IPS-11a (cell line): Measurements from ENCODE around the gene MRPL54.

Experiments used
- H3K4me3 ChIP-seq: one replicate; pipeline ENCODE4 v1.5.1; 2013; ENCODE audit warnings: low read depth, low read length, control low read depth

Gene MRPL54

DNA sequence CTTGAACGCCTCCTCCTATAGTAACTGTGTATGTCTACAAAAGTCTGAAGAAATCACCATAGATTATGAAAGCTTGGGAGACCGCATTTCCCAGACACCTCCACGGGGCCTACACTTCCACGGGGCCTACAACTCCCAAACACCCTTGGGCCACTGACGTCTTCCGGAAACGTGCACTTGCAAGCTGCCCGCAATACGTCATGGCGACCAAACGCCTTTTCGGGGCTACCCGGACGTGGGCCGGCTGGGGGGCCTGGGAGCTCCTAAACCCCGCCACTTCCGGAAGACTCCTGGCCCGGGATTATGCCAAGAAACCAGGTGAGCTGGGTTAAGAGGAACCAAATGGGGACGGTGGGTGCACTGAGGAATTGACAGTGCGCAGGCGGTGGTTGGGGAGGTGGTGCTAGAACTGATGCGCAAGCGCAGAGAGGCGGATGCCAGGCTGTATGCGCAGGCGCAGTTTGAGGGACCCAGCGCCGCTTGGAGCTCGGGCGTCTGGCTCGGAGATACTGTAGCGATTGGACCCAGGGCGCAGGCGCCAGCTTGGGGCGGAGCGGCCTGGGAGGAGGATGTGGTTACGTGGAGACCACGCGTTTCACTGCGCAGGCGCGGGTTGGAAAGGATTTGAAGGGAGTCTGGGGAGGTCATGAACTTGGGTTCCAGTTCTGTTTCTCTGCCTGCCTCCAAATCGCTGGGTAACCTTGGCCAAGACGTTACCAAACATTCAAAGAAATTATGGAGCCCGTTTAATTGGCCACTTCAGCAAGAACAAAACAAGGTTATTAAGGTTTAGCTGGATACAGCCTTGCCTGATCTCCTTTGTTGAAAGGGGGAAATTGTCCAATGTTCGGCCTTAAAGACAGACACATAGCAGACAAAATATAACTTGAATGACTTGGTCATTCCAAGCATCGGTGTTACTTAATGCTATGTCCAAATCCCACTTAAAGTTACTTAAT, at the start of gene MRPL54:
TSS of gene MRPL54 (plus strand) at position 182 of the 959 bp plus-strand sequence. CDS start at position 201, 19 bp downstream.
- peak within 1 kb of the TSS; percentile 89 for H3K4me3 ChIP-seq

DNA sequence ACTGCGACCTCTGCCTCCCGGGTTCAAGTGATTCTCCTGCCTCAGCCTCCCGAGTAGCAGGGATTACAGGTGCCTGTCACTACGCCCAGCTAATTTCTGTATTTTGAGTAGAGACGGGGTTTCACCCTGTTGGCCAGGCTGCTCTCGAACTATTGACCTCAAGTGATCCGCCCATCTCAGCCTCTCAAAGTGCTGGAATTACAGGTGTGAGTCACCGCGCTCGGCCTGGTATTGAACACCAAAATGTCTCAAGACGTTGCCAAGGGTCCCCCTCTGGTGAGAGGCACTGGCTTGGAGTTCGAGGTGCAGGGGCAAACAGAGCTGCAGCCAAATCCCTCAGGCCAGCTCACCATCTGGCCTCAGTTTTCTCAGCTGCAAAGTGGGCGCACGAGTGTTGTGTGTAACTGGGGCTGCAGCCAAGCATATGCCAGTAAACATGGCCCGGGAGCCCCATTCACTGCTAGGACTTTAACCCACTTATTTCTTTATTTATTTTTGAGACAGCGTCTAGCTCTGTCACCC, 46.3 kb upstream of the MRPL54 start:
- H3K4me3 ChIP-seq = no peak overlapping the region

DNA sequence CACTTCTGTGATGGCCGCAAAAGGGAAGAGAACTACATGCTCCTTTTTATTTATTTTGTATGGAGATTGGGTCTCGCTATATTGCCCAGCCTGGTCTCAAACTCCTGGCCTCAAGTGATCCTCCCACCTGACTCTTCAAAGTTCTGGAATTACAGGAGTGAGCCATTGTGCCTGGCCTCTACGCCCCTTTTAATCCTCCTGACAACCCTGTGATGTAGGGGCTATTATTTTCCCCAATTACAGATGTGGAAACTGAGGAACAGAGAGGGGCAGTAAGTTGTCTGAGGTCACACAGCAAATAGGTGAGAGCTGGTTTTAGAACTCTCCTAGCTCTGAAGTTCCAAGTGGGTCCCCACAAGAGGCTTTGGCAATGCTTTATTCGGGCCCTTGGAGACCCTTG, 42.6 kb upstream of the MRPL54 start:
- H3K4me3 ChIP-seq = no peak overlapping the region

DNA sequence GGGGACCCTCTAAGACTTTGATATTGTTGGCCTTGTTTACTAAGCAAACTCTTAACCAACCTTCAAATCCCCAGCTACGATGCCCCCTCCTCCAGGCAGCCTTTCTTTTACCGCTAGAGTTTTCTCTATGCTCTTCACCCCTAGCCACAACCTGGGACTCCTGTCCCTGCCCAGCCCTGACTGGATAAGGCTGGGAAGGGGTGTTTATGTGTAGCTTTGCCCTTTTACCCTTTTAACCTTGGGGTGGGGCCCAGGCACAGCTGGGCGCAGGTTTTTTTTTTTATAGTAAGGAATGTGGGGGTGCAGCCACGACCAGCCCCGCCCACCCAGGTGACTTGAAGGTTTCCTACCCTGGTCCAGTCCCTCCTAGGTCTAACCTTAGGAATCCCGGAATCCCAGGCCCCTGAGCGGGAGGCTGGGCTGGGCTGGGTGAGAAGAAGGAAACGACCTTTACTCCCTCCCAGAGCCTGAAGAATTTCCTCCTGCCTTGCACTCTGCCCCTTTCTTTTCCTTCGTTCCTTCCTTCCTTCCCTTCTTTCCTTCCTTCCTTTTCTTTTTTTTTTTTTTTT, 42.0 kb upstream of the MRPL54 start:
- no peak overlapping the region for H3K4me3 ChIP-seq

DNA sequence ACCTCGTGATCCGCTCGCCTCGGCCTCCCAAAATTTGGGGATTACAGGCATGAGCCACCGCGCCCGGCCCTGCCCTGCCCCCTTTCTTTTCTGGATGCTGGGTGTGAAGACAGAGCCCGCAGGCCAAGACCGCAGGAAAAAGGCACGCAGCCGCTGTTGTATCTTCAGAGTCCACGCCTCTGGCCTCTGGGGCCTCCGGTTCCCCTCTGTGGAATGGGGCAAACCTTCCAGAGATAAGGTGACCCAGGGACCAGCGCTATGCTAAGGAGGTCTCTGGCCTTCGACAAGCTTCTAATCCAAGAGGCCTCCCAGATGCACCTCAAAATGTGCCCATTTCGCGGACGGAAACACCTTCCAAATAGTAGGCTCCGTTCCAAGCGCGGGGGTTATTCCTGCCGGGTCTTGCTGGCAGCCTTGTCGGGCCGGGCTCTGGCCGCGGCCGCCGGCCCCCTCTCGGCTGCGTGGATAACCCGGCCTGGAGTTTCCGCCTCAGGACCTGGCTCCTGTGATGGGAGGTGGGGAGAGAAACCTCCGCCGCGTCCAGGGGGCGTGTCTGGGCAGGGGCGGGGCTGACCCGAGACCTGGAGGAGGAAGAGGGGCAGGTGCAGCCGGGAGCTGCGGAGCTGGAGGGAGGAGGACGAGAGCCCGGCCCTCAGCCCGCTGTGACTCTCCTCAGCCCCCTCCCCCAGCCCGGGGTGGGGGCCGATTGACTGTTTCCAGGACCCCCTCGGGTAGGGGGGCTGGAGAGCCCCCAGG, 41.2 kb upstream of the MRPL54 start:
- H3K4me3 ChIP-seq = peak overlapping the region; percentile 59

DNA sequence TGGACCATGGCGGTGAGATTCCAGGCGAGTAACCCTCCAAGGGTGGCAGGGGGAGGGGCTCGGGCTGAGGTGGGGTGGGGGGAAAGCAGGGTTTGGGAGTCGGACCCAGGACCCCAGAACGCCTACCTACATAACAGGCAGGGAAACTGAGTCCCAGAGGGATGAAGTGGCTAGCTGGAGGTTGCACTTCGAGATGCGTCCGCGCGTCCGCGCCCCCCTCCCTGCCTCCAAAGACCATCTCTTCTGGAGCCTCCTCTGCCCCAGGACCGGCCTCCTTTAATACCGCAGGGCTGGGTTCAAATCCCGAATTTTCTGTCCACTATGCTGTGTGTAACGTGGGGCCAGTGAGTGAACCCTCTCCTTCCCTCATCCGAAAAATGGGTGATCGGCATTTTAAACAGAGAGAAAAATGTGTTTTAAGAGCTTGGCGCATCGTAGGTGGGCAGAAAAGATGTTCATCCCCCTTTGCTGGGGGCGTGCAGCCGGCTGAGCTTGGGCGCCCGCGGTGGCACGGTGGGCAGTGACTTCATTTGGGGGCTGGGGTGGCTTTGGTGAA, 40.5 kb upstream of the MRPL54 start:
- H3K4me3 ChIP-seq = peak overlapping the region; percentile 59

DNA sequence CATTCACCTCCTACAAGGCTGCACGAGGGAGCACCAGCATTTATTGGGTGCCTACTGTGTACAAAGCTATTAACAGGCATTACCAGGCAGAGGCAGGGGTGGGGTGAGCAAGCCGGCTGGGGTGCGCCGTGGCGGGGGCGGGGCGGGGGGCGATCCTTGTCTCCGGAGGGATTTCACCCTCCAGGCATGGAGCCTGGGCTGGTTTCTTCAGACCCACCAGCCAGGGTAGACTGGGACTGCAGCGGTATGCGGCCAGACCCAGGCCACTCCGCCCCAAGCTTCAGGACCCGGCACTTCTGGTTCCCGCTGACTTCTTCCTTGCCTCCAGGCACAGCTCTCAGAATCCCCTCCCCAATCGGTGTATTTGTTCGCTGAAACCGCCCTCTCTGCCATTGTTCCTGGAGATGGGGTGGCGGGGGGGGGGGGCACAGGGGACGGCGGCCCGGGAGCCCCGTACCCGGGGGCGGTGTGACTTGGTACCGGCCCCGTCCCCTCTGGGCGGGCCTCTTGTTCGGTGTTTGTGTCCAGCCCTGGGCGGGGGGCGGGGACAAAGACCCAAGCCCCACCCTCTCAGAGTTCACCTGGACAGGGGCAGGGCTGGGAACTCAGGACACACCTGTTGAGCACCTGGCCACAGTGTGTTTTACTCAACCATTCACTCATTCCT, 39.9 kb upstream of the MRPL54 start:
- H3K4me3 ChIP-seq = peak overlapping the region; percentile 59

DNA sequence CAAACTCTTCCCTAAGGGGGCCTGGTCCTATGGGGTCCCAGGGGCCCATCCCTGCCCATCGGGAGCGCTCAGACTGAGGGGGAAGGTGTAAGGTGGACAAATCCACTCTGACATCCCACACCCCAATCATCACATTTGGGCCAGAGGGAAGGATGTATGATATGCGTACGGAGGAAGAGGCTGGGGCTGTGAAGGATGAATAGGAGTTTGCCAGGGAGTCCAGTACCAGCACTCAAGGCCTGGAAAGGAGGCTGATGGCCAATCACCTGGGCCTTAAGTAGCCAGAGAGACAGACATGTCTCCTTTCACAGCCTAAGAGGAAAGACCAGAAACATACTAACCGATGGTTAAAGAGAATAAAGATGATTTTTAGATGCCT, 39.4 kb upstream of the MRPL54 start:
- peak overlapping the region; percentile 4 for H3K4me3 ChIP-seq

DNA sequence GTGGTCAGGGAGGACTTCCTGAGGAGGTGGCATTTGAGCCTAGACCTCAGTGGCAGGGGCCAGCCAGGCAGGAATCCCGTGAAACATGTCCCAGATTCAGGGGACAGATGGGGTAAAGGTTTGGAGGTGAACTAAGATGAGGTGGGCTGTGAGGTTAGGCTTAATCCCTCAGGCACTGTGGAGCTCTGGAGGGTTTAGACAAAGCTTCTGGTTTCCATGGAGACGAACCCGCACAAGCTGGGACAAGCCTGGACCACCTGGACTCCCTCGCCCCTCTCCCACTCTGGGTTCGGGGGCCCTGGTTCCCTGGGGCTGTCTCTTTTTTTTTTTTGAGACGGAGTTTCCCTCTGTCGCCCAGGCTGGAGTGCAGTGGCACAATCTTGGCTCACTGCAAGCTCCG, 38.6 kb upstream of the MRPL54 start:
- H3K4me3 ChIP-seq = no peak overlapping the region

DNA sequence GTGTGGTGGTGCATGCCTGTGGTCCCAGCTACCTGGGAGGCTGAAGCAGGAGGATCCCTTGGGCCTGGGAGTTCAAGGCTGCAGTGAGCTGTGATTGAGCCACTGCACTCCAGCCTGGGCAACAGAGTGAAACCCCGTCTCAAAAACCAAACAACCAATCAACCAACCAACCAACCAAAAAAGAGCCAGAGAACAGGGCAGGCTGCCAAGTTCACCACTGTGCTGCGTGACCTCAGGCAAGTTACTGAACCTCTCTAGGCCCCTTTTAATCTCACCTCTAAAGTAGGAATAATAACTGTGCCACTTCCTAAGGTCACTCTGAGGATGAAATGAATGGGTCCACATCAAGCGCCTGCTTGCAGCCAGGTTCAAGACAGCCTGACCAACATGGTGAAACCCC, 37.4 kb upstream of the MRPL54 start:
- no peak overlapping the region for H3K4me3 ChIP-seq

DNA sequence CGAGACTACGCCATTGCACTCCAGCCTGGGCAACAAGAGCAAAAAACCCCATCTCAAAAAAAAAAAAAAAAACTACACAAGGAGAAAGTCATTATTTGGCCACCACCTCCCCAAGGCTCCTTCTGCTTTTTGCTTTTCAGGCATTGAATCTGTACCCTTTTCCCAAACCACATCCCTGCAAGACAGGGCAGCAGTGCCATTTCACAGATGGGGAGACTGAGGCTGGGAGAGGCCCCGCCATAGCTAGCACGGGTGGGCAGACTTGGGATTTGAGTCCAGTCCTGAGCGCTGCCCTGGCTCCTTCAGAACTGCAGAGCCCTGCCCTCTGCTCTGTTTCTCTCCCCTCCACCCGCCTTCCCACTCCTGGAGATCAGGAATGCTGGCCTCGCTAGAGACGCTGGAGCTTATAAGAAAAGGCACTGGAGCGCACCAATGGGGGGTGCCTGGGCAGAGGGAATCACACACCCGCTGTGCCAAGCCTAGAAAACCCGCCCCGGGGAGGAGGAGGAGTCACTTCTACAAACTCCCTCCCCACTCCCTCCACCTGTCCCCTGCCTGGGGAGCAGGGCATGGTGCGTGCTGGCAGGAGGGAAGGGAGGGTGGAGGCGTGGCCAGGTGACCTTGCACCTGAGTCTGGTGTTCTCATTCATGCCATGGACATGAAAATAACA, 36.7 kb upstream of the MRPL54 start:
- H3K4me3 ChIP-seq = no peak overlapping the region

DNA sequence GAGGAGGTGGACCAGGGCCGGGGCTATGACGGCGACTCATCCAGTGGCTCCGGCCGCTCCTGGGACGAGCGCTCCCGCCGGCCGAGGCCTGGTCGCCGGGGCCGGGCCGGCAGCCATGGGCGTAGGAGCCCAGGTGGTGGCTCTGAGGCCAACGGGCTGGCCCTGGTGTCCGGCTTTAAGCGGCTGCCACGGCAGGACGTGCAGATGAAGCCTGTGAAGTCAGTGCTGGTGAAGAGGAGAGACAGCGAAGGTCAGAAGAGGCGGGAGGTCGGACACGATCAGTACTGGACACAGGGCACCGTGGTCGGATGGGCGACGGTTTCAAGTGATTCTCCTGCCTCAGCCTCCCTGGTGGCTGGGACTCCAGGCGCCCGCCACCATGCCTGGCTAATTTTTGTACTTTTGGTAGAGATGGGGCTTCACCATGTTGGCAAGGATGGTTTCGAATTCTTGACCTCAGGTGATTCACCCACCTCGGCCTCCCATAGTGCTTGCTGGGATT, 32.0 kb upstream of the MRPL54 start:
- no peak overlapping the region for H3K4me3 ChIP-seq

DNA sequence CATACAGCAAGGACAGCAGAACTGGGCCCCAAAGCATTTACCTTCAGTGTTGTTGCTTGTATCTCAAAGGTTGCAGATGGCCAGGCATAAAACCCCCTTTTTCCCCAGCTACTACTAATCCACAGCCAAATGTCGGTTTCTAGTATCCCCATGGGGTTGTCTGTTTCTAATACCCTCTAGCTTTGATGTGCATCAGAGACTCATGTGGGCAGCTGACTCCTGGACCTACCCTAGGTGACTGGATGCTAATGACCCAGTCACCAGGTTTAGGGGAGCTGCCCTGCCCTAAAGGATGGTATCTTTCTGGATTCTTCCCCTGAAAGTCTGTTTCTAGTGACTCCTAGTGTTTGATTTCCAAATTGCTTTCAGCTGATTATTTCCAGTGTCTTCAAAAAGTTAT, 30.4 kb upstream of the MRPL54 start:
- no peak overlapping the region for H3K4me3 ChIP-seq

DNA sequence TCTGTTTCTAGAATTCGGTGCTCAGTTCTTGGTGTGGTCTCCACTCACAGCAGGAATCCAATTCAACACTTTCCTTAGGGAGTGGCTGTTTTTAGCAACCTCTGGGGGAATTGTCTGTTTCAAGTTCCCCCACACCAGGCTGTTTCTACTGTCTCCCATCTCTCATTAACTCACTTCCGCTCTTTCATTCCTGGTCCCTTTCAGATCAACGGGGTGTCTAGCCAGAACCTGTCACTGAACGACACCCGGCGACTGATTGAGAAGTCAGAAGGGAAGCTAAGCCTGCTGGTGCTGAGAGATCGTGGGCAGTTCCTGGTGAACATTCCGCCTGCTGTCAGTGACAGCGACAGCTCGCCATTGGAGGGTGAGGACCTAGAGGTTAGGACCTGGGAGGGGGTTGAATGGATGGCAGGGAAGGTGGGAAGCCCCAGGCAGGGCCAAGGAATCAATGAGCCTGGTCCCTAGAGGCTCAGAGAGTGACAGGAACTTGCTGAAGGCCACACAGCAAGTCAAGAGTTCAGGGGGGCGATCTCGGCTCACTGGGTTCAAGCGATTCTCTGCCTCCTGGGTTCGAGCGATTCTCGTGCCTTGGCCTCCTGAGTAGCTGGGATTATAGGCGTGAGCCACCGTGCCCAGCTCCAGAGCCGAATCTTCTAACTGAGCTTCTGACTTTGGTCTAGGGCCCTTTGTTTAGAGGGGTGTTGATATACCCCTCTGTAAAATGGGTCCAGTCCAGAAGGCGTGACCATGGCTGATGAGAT, 28.8 kb upstream of the MRPL54 start:
- H3K4me3 ChIP-seq = no peak overlapping the region

DNA sequence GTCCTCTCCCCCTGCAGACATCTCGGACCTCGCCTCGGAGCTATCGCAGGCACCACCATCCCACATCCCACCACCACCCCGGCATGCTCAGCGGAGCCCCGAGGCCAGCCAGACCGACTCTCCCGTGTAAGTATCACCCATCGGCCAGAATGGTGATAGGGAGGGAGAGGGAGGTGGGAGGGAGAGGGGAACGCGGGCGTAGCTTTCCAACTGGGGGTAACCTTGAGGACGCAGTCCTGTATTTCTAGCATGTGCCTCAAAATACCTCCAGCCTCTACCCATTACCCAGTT, 28.2 kb upstream of the MRPL54 start:
- no peak overlapping the region for H3K4me3 ChIP-seq

DNA sequence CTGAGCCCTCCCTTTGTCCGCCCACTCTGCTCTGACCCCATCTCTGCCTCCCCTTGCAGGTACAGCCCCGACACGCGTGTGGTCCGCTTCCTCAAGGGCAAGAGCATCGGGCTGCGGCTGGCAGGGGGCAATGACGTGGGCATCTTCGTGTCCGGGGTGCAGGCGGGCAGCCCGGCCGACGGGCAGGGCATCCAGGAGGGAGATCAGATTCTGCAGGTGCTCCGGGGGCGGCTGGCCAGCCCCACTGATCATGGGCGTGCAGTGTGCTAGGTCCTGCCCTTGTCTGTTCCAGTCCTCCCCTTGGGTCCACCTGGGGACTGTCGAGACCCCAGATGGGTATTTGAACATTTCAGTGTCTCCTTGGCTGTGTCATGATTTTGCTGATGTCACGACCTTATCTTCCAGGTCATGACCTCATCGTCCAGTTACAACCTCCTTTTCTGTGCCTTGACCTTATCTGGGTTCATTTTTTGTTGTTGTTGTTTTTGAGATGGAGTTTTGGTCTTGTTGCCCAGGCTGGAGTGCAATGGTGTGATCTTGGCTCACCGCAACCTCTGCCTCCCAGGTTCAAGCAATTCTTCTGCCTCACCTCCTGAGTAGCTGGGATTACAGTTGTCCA, 26.3 kb upstream of the MRPL54 start:
- no peak overlapping the region for H3K4me3 ChIP-seq

DNA sequence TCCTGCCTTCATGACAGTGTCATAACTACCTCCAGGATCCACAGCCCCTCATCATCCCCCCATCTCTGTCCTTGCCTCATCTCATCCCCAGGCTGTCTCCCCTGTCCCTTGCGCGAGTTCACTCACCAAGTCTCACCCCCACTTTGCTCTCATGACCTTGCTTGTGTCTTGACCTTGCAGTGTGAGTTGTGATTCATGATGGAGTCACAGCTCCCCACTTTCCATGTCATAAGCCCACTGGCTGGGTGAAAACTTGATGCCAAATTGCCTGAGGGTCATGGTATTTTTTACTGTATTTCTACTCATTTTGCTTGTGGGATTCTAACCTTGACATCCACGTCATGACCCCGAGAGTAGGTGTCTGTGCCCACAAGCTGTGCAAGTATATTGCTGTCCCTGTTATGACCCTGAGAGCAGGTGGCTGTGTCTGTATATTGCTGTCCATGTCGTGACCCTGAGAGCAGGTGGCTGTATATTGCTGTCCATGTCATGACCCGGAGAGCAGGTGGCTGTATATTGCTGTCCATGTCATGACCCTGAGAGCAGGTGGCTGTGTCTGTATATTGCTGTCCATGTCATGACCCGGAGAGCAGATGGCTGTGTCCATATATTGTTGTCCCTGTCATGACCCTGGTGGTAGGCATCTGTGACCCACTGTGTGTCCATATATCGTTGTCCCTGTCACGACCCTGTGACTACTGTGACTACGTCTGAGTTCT, 24.8 kb upstream of the MRPL54 start:
- H3K4me3 ChIP-seq = no peak overlapping the region

DNA sequence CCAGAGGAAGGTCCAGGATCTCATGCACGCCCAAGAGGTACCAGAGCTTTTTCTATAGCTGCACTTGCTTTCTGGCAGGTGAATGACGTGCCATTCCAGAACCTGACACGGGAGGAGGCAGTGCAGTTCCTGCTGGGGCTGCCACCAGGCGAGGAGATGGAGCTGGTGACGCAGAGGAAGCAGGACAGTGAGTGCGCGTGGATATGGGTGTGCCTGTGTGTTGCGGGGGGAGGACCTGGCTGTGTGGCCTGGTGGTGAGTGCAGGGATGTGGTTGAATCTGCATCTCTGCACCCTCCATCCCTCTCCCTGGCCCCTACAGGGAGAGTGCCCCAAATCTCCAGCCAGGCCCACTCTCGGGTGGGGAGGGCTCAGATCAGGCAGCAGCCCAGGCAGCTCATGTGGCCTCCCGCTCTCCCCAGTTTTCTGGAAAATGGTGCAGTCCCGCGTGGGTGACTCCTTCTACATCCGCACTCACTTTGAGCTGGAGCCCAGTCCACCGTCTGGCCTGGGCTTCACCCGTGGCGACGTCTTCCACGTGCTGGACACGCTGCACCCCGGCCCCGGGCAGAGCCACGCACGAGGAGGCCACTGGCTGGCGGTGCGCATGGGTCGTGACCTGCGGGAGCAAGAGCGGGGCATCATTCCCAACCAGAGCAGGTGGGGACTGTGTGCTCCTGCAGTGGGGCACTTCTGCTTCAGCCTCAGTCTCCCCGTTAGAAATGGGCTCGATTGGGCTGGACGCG, 23.8 kb upstream of the MRPL54 start:
- no peak overlapping the region for H3K4me3 ChIP-seq
